Measurements from ENCODE around the gene MYCBPAP.
"Not testable (repeated sequence)": the region's sequence is repeated elsewhere in the genome, so short reads cannot be mapped to it uniquely, and the experiment has no call there.

MYCBPAP gene

GRCh38 chr17:50471009-50471905 lies 37.0 kb upstream of the MYCBPAP start:
- no peak for DNase-seq

GRCh38 chr17:50472286-50472685 lies 36.0 kb upstream of the MYCBPAP start:
- DNase-seq: no peak

- DNase-seq: peak in 1 of 2 experiments; percentile 5
Measured at GRCh38 chr17:50472761-50473161, 35.5 kb upstream of the MYCBPAP start.

GRCh38 chr17:50473901-50474300 lies 34.3 kb upstream of the MYCBPAP start:
- no peak for DNase-seq

- DNase-seq: no peak
Measured at GRCh38 chr17:50474523-50474922, 33.7 kb upstream of the MYCBPAP start.

- no peak for DNase-seq
Measured at GRCh38 chr17:50475362-50475761, 32.9 kb upstream of the MYCBPAP start.

GRCh38 chr17:50475775-50476544 lies 32.3 kb upstream of the MYCBPAP start:
- DNase-seq: not testable (repeated sequence)

- no peak for DNase-seq
Measured at GRCh38 chr17:50476545-50477315, 31.5 kb upstream of the MYCBPAP start.

GRCh38 chr17:50477976-50478375 lies 30.3 kb upstream of the MYCBPAP start:
- no peak for DNase-seq

- peak; percentile 63 to 85 for DNase-seq
Measured at GRCh38 chr17:50478391-50479381, 29.6 kb upstream of the MYCBPAP start, which contains the start of gene RSAD1. RSAD1 (plus strand) TSS chr17:50478860; CDS start chr17:50478885, 25 bp downstream.

- DNase-seq: peak; percentile 77
Measured at GRCh38 chr17:50479522-50480141, 28.6 kb upstream of the MYCBPAP start.

- DNase-seq: no peak
Measured at GRCh38 chr17:50480142-50480764, 28.0 kb upstream of the MYCBPAP start.

GRCh38 chr17:50480854-50481490 lies 27.3 kb upstream of the MYCBPAP start:
- DNase-seq: no peak

GRCh38 chr17:50481648-50482047 lies 26.6 kb upstream of the MYCBPAP start:
- DNase-seq: no peak

GRCh38 chr17:50482110-50482509 lies 26.1 kb upstream of the MYCBPAP start:
- DNase-seq: no peak

- DNase-seq: peak; percentile 66 to 93
Measured at GRCh38 chr17:50482516-50482915, 25.7 kb upstream of the MYCBPAP start.

GRCh38 chr17:50483266-50483665 lies 25.0 kb upstream of the MYCBPAP start:
- DNase-seq: no peak

- no peak for DNase-seq
Measured at GRCh38 chr17:50484386-50485155, 23.7 kb upstream of the MYCBPAP start.

All from SW 1271 (cell line).